CD4-positive, alpha-beta T cell (primary cell): Measurements from ENCODE around the gene PFKFB3. TPM values are rescaled to one million over a fixed set of nuclear protein-coding genes. Genes with fewer than 3 reads are reported as not detected.

Experiments used
- ATAC-seq: fragments of 200-7000 bp; cut with Tn5 transposase; one replicate; pipeline ENCODE4 v1.10.0; 2022; ENCODE audit warnings: mild to moderate bottlenecking; ENCODE audit not compliant: poor library complexity
- CTCF ChIA-PET: fragments of 350-600 bp; sonication (Branson Sonifier 250); formaldehyde crosslinking; loops from one replicate; lab custom pipeline; 2021; ENCODE audit warnings: antibody characterized with exemption, inconsistent platforms; lab: Charles Lee
- POLR2A ChIA-PET: fragments of 350-600 bp; sonication (Branson Sonifier 250); formaldehyde crosslinking; loops from one replicate; lab custom pipeline; 2021; ENCODE audit warnings: antibody characterized with exemption, inconsistent platforms; lab: Charles Lee
- DNase-seq, 14 experiments: peaks; one replicate each; pipeline ENCODE4 v3.0.0-alpha.2; 2013 to 2020; ENCODE audit warnings: mixed read lengths in 2 of 14
- H3K27ac ChIP-seq, 2 donors: one replicate each; pipeline versions ENCODE4 v1.5.1 to v1.7.0; 2013; ENCODE audit warnings: low read length in 2 of 2, low read depth in 1 of 2, mild to moderate bottlenecking in 1 of 2
- H3K27me3 ChIP-seq, 2 experiments: 1 replicate in 1 of 2; 2 replicates in 1 of 2; pipeline versions ENCODE4 v1.6.1 to v1.7.0; 2013; ENCODE audit warnings: low read length in 2 of 2, control low read depth in 1 of 2, mild to moderate bottlenecking in 1 of 2, moderate library complexity in 1 of 2; ENCODE audit not compliant: insufficient read depth in 2 of 2, control insufficient read depth in 1 of 2
- H3K36me3 ChIP-seq: one replicate; pipeline ENCODE4 v1.6.1; 2013; ENCODE audit warnings: low read length, control low read depth; ENCODE audit not compliant: insufficient read depth
- H3K4me1 ChIP-seq: one replicate; pipeline ENCODE4 v1.6.1; 2013; ENCODE audit warnings: low read length, control low read depth; ENCODE audit not compliant: insufficient read depth
- H3K4me3 ChIP-seq: one replicate; pipeline ENCODE4 v1.5.1; 2013; ENCODE audit warnings: mild to moderate bottlenecking, low read length, moderate library complexity
- H3K9me3 ChIP-seq, 2 experiments: 1 replicate in 1 of 2; 2 replicates in 1 of 2; pipeline versions ENCODE4 v1.6.1 to v1.7.0; 2013; ENCODE audit warnings: low read length in 2 of 2, mild to moderate bottlenecking in 2 of 2, control low read depth in 1 of 2, moderate library complexity in 1 of 2; ENCODE audit not compliant: control insufficient read depth in 1 of 2, insufficient read depth in 1 of 2
- H3K27ac Mint-ChIP-seq: one replicate; pipeline ENCODE4 v1.8.0; 2020; ENCODE audit warnings: mixed read lengths
- H3K27me3 Mint-ChIP-seq: one replicate; pipeline ENCODE4 v1.8.0; 2021; ENCODE audit warnings: mixed read lengths
- H3K36me3 Mint-ChIP-seq: one replicate; pipeline ENCODE4 v1.8.0; 2021; ENCODE audit warnings: low read depth, mixed read lengths
- H3K4me1 Mint-ChIP-seq: one replicate; pipeline ENCODE4 v1.8.0; 2021; ENCODE audit warnings: low read depth, mixed read lengths
- H3K4me3 Mint-ChIP-seq: one replicate; pipeline ENCODE4 v1.8.0; 2020; ENCODE audit warnings: mild to moderate bottlenecking, mixed read lengths
- H3K9me3 Mint-ChIP-seq: one replicate; pipeline ENCODE4 v1.8.0; 2020; ENCODE audit warnings: mixed read lengths
- intact Hi-C, 2 experiments: fragments of 100-400 bp; cut with DNase I in 1 of 2; cut with micrococcal nuclease in 1 of 2; formaldehyde crosslinking; loops; one replicate each; pipeline versions ENCODE4 v1.15.1 to v1.9.0; 2023 to 2025; cut with DNase I, micrococcal nuclease
- total RNA-seq, 174 experiments: library from RNA in 2 of 174; stranded (reverse) in 2 of 174; gene quantifications; one replicate each; pipeline ENCODE4 v1.2.3 and lab custom pipeline; 2021 to 2026
- TF ChIP-seq, protein P1 (sequence below): fragments of 200-600 bp; IDR thresholded peaks from one replicate; pipeline ENCODE4 v1.8.0; 2022; ENCODE audit warnings: antibody characterized with exemption, mild to moderate bottlenecking

PFKFB3 gene
- total RNA-seq, 2 experiments from 2014 or later, result 142 to 145 TPM

GRCh38 chr10:6232846-6233724 is 30.4 kb downstream of the PFKFB3 start:
- ATAC-seq, result no peak

GRCh38 chr10:6233725-6234277 is 31.1 kb downstream of the PFKFB3 start:
- peaks cover 3% of the 10 kb centered on the region for H3K4me1 ChIP-seq
- no peaks in the 10 kb centered on the region for H3K27me3 Mint-ChIP-seq
- ATAC-seq (no peak), DNase-seq (no peak)
- POLR2A ChIA-PET, result interaction anchor here (0.7 kb wide), 1 partner anchor 114 kb away, joined by 3 read pairs; no protein-coding TSS in a partner anchor
- no peak overlapping the region for H3K27ac ChIP-seq
- TF ChIP-seq, protein P1, sequence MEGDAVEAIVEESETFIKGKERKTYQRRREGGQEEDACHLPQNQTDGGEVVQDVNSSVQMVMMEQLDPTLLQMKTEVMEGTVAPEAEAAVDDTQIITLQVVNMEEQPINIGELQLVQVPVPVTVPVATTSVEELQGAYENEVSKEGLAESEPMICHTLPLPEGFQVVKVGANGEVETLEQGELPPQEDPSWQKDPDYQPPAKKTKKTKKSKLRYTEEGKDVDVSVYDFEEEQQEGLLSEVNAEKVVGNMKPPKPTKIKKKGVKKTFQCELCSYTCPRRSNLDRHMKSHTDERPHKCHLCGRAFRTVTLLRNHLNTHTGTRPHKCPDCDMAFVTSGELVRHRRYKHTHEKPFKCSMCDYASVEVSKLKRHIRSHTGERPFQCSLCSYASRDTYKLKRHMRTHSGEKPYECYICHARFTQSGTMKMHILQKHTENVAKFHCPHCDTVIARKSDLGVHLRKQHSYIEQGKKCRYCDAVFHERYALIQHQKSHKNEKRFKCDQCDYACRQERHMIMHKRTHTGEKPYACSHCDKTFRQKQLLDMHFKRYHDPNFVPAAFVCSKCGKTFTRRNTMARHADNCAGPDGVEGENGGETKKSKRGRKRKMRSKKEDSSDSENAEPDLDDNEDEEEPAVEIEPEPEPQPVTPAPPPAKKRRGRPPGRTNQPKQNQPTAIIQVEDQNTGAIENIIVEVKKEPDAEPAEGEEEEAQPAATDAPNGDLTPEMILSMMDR, result no peak
- H3K4me1 Mint-ChIP-seq, result peaks cover 4% of the 10 kb centered on the region
- intact Hi-C loops, result no loop called here
- no peak overlapping the region for H3K4me3 ChIP-seq
- H3K27me3 ChIP-seq, result no peaks in the 10 kb centered on the region
- H3K9me3 ChIP-seq, result no peaks in the 10 kb centered on the region
- CTCF ChIA-PET, result no interaction called here
- H3K4me3 Mint-ChIP-seq, result no peak overlapping the region
- peaks cover 88% of the 10 kb centered on the region for H3K36me3 Mint-ChIP-seq
- no peaks in the 10 kb centered on the region for H3K9me3 Mint-ChIP-seq
- H3K27ac Mint-ChIP-seq, result no peak overlapping the region
- peaks cover 46% of the 10 kb centered on the region for H3K36me3 ChIP-seq

More at GRCh38 chr10:6232846-6233724, 30.4 kb downstream of the PFKFB3 start:
- Histone ChIP-seq H3K27ac (no peak overlapping the region), H3K27me3 (no peaks in the 10 kb centered on the region), H3K36me3 (peaks cover 52% of the 10 kb centered on the region), H3K4me3 (no peak overlapping the region), H3K9me3 (no peaks in the 10 kb centered on the region), H3K4me1 (peaks cover 3% of the 10 kb centered on the region)
- Mint-ChIP-seq H3K27me3 (no peaks in the 10 kb centered on the region), H3K36me3 (peaks cover 93% of the 10 kb centered on the region), H3K4me3 (no peak overlapping the region), H3K27ac (no peak overlapping the region), H3K9me3 (no peaks in the 10 kb centered on the region), H3K4me1 (peaks cover 9% of the 10 kb centered on the region)
- TF ChIP-seq, protein P1, result no peak
- DNase-seq, result peak in 1 of 14 experiments; percentile 0
- intact Hi-C loops, result no loop called here
- CTCF ChIA-PET, result no interaction called here
- POLR2A ChIA-PET, result no interaction called here

DNA sequence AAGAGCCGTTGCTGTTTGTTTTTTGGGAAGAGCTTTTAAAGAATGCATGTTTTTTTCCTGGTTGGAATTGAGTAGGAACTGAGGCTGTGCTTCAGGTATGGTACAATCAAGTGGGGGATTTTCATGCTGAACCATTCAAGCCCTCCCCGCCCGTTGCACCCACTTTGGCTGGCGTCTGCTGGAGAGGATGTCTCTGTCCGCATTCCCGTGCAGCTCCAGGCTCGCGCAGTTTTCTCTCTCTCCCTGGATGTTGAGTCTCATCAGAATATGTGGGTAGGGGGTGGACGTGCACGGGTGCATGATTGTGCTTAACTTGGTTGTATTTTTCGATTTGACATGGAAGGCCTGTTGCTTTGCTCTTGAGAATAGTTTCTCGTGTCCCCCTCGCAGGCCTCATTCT is 31.6 kb downstream of the PFKFB3 start:
- TF ChIP-seq, protein P1, result no peak

More for the DNA sequence above, 31.6 kb downstream of the PFKFB3 start:
- Mint-ChIP-seq H3K9me3 (no peaks in the 10 kb centered on the region), H3K27me3 (no peaks in the 10 kb centered on the region), H3K36me3 (peaks cover 89% of the 10 kb centered on the region), H3K4me1 (peaks cover 7% of the 10 kb centered on the region), H3K27ac (no peak overlapping the region), H3K4me3 (no peak overlapping the region)
- ChIA-PET CTCF (interaction anchor here (1.3 kb wide), 1 partner anchor 167 kb away, joined by 3 read pairs; no protein-coding TSS in a partner anchor), POLR2A (interaction anchor here (0.7 kb wide), 1 partner anchor 113 kb away, joined by 3 read pairs; no protein-coding TSS in a partner anchor)
- intact Hi-C loops, result no loop called here
- Histone ChIP-seq H3K36me3 (peaks cover 44% of the 10 kb centered on the region), H3K27me3 (no peaks in the 10 kb centered on the region), H3K27ac (no peak overlapping the region), H3K4me1 (peaks cover 8% of the 10 kb centered on the region), H3K4me3 (no peak overlapping the region), H3K9me3 (no peaks in the 10 kb centered on the region)
- ATAC-seq (no peak), DNase-seq (no peak)
